ENCODE measurements around the gene NRXN3.

NRXN3 gene

GRCh38 chr14:78341827-78342389, 171.7 kb downstream of the NRXN3 start:
- CTCF ChIA-PET: no interaction called here
- no peak for TF ChIP-seq ZNF384 (IDR thresholded peaks at IDR 0.05)
- TF ChIP-seq HDGF (IDR thresholded peaks at IDR 0.05; ENCODE audit: borderline replicate concordance): no peak
- TF ChIP-seq BHLHE40 (IDR thresholded peaks at IDR 0.05; ENCODE audit: borderline replicate concordance): no peak
- TF ChIP-seq LEF1 (IDR thresholded peaks at IDR 0.05; ENCODE audit: borderline replicate concordance): no peak
- TF ChIP-seq ARNT (IDR thresholded peaks at IDR 0.05): no peak
- no peak for TF ChIP-seq FOXM1 (IDR thresholded peaks at IDR 0.05; ENCODE audit: borderline replicate concordance)
- no peak for TF ChIP-seq CTBP1 (IDR thresholded peaks at IDR 0.05; ENCODE audit: borderline replicate concordance)
- TF ChIP-seq FOXA1 (IDR thresholded peaks at IDR 0.05): no peak
- TF ChIP-seq ELF4 (IDR thresholded peaks at IDR 0.05): no peak
- TF ChIP-seq TARDBP (IDR thresholded peaks at IDR 0.05): no peak
- no peak for DNase-seq (ENCODE audit: extremely low spot score)
- POLR2A ChIA-PET: no interaction called here

- CTCF ChIA-PET: no interaction called here
- DNase-seq (ENCODE audit: extremely low spot score): no peak
- POLR2A ChIA-PET: no interaction called here
- no peak for TF ChIP-seq FOXM1 (IDR thresholded peaks at IDR 0.05; ENCODE audit: borderline replicate concordance)
- TF ChIP-seq HDGF (IDR thresholded peaks at IDR 0.05; ENCODE audit: borderline replicate concordance): no peak
- no peak for TF ChIP-seq NFRKB (IDR thresholded peaks at IDR 0.05)
- TF ChIP-seq LEF1 (IDR thresholded peaks at IDR 0.05; ENCODE audit: borderline replicate concordance): no peak
- TF ChIP-seq SP1 (IDR thresholded peaks at IDR 0.05): no peak
- TF ChIP-seq L3MBTL2 (conservative IDR thresholded peaks at IDR 0.05): no peak
- TF ChIP-seq ARNT (IDR thresholded peaks at IDR 0.05): no peak
- TF ChIP-seq TARDBP (IDR thresholded peaks at IDR 0.05): no peak
- TF ChIP-seq ZNF384 (IDR thresholded peaks at IDR 0.05): no peak
- no peak for TF ChIP-seq FOXA1 (IDR thresholded peaks at IDR 0.05)
Measured at GRCh38 chr14:78342879-78343278, 172.7 kb downstream of the NRXN3 start.

GRCh38 chr14:78344290-78344689, 174.1 kb downstream of the NRXN3 start:
- ChIA-PET POLR2A (no interaction called here), CTCF (no interaction called here)
- DNase-seq (ENCODE audit: extremely low spot score): no peak
- TF ChIP-seq FOXK2 (IDR thresholded peaks at IDR 0.05) (no peak), ARNT (IDR thresholded peaks at IDR 0.05) (no peak), LEF1 (IDR thresholded peaks at IDR 0.05; ENCODE audit: borderline replicate concordance) (no peak), PKNOX1 (IDR thresholded peaks at IDR 0.05) (no peak), FOXM1 (IDR thresholded peaks at IDR 0.05; ENCODE audit: borderline replicate concordance) (no peak), SUZ12 (IDR thresholded peaks at IDR 0.05) (no peak), TARDBP (IDR thresholded peaks at IDR 0.05) (no peak), FOXA1 (IDR thresholded peaks at IDR 0.05) (no peak), ZNF384 (IDR thresholded peaks at IDR 0.05) (no peak), CTBP1 (IDR thresholded peaks at IDR 0.05; ENCODE audit: borderline replicate concordance) (no peak), HDGF (IDR thresholded peaks at IDR 0.05; ENCODE audit: borderline replicate concordance) (no peak), BHLHE40 (IDR thresholded peaks at IDR 0.05; ENCODE audit: borderline replicate concordance) (no peak), SP1 (IDR thresholded peaks at IDR 0.05) (no peak), ELF4 (IDR thresholded peaks at IDR 0.05) (no peak), L3MBTL2 (conservative IDR thresholded peaks at IDR 0.05) (no peak), NFRKB (IDR thresholded peaks at IDR 0.05) (no peak)

- CTCF ChIA-PET: no interaction called here
- TF ChIP-seq ARNT (IDR thresholded peaks at IDR 0.05) (no peak), TARDBP (IDR thresholded peaks at IDR 0.05) (no peak), SP1 (IDR thresholded peaks at IDR 0.05) (no peak), ELF4 (IDR thresholded peaks at IDR 0.05) (no peak), PKNOX1 (IDR thresholded peaks at IDR 0.05) (no peak)
- no peak for DNase-seq (ENCODE audit: extremely low spot score)
- POLR2A ChIA-PET: no interaction called here
Measured at GRCh38 chr14:78345131-78345744, 175.1 kb downstream of the NRXN3 start.

- DNase-seq (ENCODE audit: extremely low spot score): no peak
- CTCF ChIA-PET: no interaction called here
- TF ChIP-seq FOXM1 (IDR thresholded peaks at IDR 0.05; ENCODE audit: borderline replicate concordance): no peak
- POLR2A ChIA-PET: no interaction called here
Measured at GRCh38 chr14:78346747-78347146, 176.6 kb downstream of the NRXN3 start.

- no peak for TF ChIP-seq TARDBP (IDR thresholded peaks at IDR 0.05)
- no peak for TF ChIP-seq SUZ12 (IDR thresholded peaks at IDR 0.05)
- no peak for TF ChIP-seq FOXA1 (IDR thresholded peaks at IDR 0.05)
- no peak for TF ChIP-seq LEF1 (IDR thresholded peaks at IDR 0.05; ENCODE audit: borderline replicate concordance)
- no peak for TF ChIP-seq CTBP1 (IDR thresholded peaks at IDR 0.05; ENCODE audit: borderline replicate concordance)
- TF ChIP-seq FOXK2 (IDR thresholded peaks at IDR 0.05): no peak
- TF ChIP-seq NFRKB (IDR thresholded peaks at IDR 0.05): no peak
- no peak for TF ChIP-seq BHLHE40 (IDR thresholded peaks at IDR 0.05; ENCODE audit: borderline replicate concordance)
- TF ChIP-seq HDGF (IDR thresholded peaks at IDR 0.05; ENCODE audit: borderline replicate concordance): no peak
- TF ChIP-seq PKNOX1 (IDR thresholded peaks at IDR 0.05): no peak
- no peak for TF ChIP-seq ARNT (IDR thresholded peaks at IDR 0.05)
- no peak for TF ChIP-seq ELF4 (IDR thresholded peaks at IDR 0.05)
- no peak for TF ChIP-seq L3MBTL2 (conservative IDR thresholded peaks at IDR 0.05)
- ChIA-PET CTCF (no interaction called here), POLR2A (no interaction called here)
- no peak for DNase-seq (ENCODE audit: extremely low spot score)
Measured at GRCh38 chr14:78355109-78355508, 184.9 kb downstream of the NRXN3 start.

Measured in HEK293T (cell line).